H1 (cell line): ENCODE data around the gene TMEM18. TPM values are rescaled to one million over a fixed set of nuclear protein-coding genes. Genes with fewer than 3 reads are reported as not detected.

ENCODE experiments used
- CTCF ChIP-seq, 3 experiments: IDR thresholded peaks; 1 replicate in 2 of 3; 2 replicates in 1 of 3; pipeline versions ENCODE4 v1.5.1 to v1.6.1; 2011; ENCODE audit warnings: low read length in 3 of 3, mild to moderate bottlenecking in 3 of 3, inconsistent platforms in 2 of 3, low read depth in 1 of 3, moderate library complexity in 1 of 3; ENCODE audit not compliant: insufficient read depth in 1 of 3; ENCODE audit errors: control extremely low read depth in 1 of 3
- EZH2 ChIP-seq: fragments of 200-600 bp; sonication (generic); IDR thresholded peaks from 2 replicates; pipeline ENCODE4 v1.7.1; 2012; ENCODE audit warnings: low read depth, mild to moderate bottlenecking, moderate library complexity, low read length, inconsistent platforms; ENCODE audit not compliant: severe bottlenecking
- FOSL1 ChIP-seq: IDR thresholded peaks from 2 replicates; pipeline ENCODE4 v1.6.1; 2011; ENCODE audit warnings: mild to moderate bottlenecking, low read depth, low read length, moderate library complexity; ENCODE audit not compliant: insufficient read depth
- NANOG ChIP-seq: IDR thresholded peaks from 2 replicates; pipeline ENCODE4 v1.6.1; 2011; ENCODE audit warnings: low read length, low read depth, mild to moderate bottlenecking, inconsistent platforms; ENCODE audit not compliant: insufficient read depth, poor library complexity, severe bottlenecking
- polyA plus RNA-seq, 7 experiments: library from polyadenylated mRNA; depleted of rRNA in 3 of 7; stranded (reverse) in 5 of 7; unstranded in 2 of 7; fragments of >200 nt in 5 of 7; fragments of 200-250 nt in 2 of 7; gene quantifications; 1 replicate in 5 of 7; 2 replicates in 1 of 7; 4 replicates in 1 of 7; pipeline versions ENCODE4 v1.2.1 to v1.2.3, GENCODE V29; 2011 to 2013; ENCODE audit warnings: missing spikeins in 2 of 7, mixed read lengths in 2 of 7
- total RNA-seq: library from RNA; stranded (reverse); fragmentation: NEBNext Ultra II Directional; extraction: Animal tissue kit (Norgen Biotek cat#: 25700); gene quantifications from 2 replicates; pipeline ENCODE4 v1.2.1, GENCODE V29; 2021

Gene TMEM18
- total and polyA plus RNA-seq, 2 of the 8 experiments (the other 6 are each of a cell fraction or from before 2014, with no cell fraction given): 22.4 to 27.1 TPM

- TF ChIP-seq EZH2 (no peak), CTCF (IDR thresholded peaks at IDR 0.05; ENCODE audit: control extremely low read depth in 1 of 3, insufficient read depth in 1 of 3, low read depth in 1 of 3, low read length in 3 of 3) (no peak), FOSL1 (no peak), NANOG (no peak)
These were observed 29.4 kb downstream of the TMEM18 start (continued) for GRCh38 chr2:647691-648231.
